Heart right ventricle (tissue), 16 donors: ENCODE results near the gene DIAPH3. TPM values are rescaled to one million over a fixed set of nuclear protein-coding genes. Genes with fewer than 3 reads are reported as not detected.

Source experiments
- ATAC-seq, 8 donors: fragments of 200-7000 bp; cut with Tn5 transposase; one replicate each; pipeline ENCODE4 v1.9.1; 2020; ENCODE audit warnings: mild to moderate bottlenecking in 8 of 8, moderate library complexity in 8 of 8, moderate number of reproducible peaks in 1 of 8
- DNase-seq, 2 donors: peaks; one replicate each; pipeline ENCODE4 v3.0.0-alpha.2; 2020
- H3K27ac ChIP-seq, 10 donors: fragments of 200-600 bp; sonication (generic) in 2 of 10; one replicate each; pipeline versions ENCODE4 v1.5.0 to v1.8.0; 2020 to 2022; ENCODE audit warnings: mild to moderate bottlenecking in 3 of 10
- H3K27me3 ChIP-seq, 7 donors: fragments of 200-600 bp; one replicate each; pipeline ENCODE4 v1.8.0; 2021 to 2022; ENCODE audit warnings: mild to moderate bottlenecking in 2 of 7
- H3K36me3 ChIP-seq, 9 donors: fragments of 200-600 bp; sonication (generic) in 1 of 9; one replicate each; pipeline versions ENCODE4 v1.5.0 to v1.8.0; 2020 to 2022; ENCODE audit warnings: mild to moderate bottlenecking in 2 of 9
- H3K4me1 ChIP-seq, 9 donors: fragments of 200-600 bp; sonication (generic) in 1 of 9; one replicate each; pipeline versions ENCODE4 v1.5.0 to v1.8.0; 2020 to 2022; ENCODE audit warnings: mild to moderate bottlenecking in 4 of 9
- H3K4me3 ChIP-seq, 10 donors: fragments of 200-600 bp; sonication (generic) in 2 of 10; one replicate each; pipeline versions ENCODE4 v1.5.0 to v1.8.0; 2020 to 2022; ENCODE audit warnings: mild to moderate bottlenecking in 7 of 10, moderate library complexity in 2 of 10
- H3K9me3 ChIP-seq, 11 donors: fragments of 200-600 bp in 10 of 11; sonication (generic) in 2 of 11; one replicate each; pipeline versions ENCODE4 v1.5.0 to v1.8.0; 2013 to 2022; ENCODE audit warnings: mild to moderate bottlenecking in 2 of 11, control low read depth in 1 of 11, moderate library complexity in 1 of 11
- CTCF ChIP-seq, 9 donors: fragments of 200-600 bp; sonication (generic) in 2 of 9; IDR thresholded peaks; one replicate each; pipeline versions ENCODE4 v1.5.0 to v1.8.0; 2021 to 2022; ENCODE audit warnings: antibody characterized with exemption in 9 of 9, mild to moderate bottlenecking in 5 of 9, moderate library complexity in 1 of 9
- WGBS, 2 donors: extraction: QIAGEN DNeasy Blood & Tissue Kit; methylation state at CpG; one replicate each; pipeline ENCODE4 v1.1.7; 2013; ENCODE audit warnings: inconsistent platforms in 1 of 2; 5-methylcytosine and 5-hydroxymethylcytosine counted together
- intact Hi-C, 10 donors: fragments of 100-400 bp; cut with DNase I; formaldehyde crosslinking; loops; one replicate each; pipeline versions ENCODE4 v1.11.1 to v1.14.2; 2022
- polyA plus RNA-seq, 2 donors: library from polyadenylated mRNA; stranded (reverse); fragments of 200-250 nt; gene quantifications; one replicate each; pipeline ENCODE4 v1.2.3, GENCODE V29; 2013
- total RNA-seq, 10 donors: library from RNA; stranded (reverse); fragmentation: NEBNext Ultra II Directional in 3 of 10; extraction: Animal tissue kit (Norgen Biotek cat#: 25700) in 3 of 10; gene quantifications; one replicate each; pipeline versions ENCODE4 v1.2.1 to v1.2.4, GENCODE V29; 2021 to 2023
- donor health status: Arrhythmogenic right ventricular cardiomyopathy.
- donor health status: ischemic (EF 13 %, LVEDD 7.1; RV severe dilation, severe dysfunction).
- donor health status: healthy with polysubstance abuse.
- donor health status: DM: no; HTN: yes; CAD: no.
- donor health status: DM: no; HTN: no; CAD: no.
- donor health status: ischemic (EF 25% LVEDD 6.9; RV normal size, moderate dysfunction).
- donor health status: ischemic (EF 25% LVEDD 5.7; RV mildly dilated, moderate dysfunction).
- donor health status: healthy.
- donor health status: DM: yes; HTN: yes; CAD: no.
- donor health status: Ischemic cardiomyopathy.
- donor health status: ischemic (EF 35%, LVEDD 5.7; RV mildly dilated, moderate dysfunction).
- donor health status: nonischemic (EF 11% LVEDD 7.7; RV severe dilation, severe dysfunction).
- donor health status: DM: yes; HTN: yes; CAD: no.
- donor health status: PGD.
- donor health status: ischemic (EF 29% LVEDD 5.4; RV normal size, mild dysfunction).
- donor health status: nonischemic (EF 23%, LVEDD 6.1; RV moderate dilation, normal function).

DIAPH3 gene
- total and polyA plus RNA-seq, 12 donors: 0.04 to 2.2 (median 0.19) TPM

DNA sequence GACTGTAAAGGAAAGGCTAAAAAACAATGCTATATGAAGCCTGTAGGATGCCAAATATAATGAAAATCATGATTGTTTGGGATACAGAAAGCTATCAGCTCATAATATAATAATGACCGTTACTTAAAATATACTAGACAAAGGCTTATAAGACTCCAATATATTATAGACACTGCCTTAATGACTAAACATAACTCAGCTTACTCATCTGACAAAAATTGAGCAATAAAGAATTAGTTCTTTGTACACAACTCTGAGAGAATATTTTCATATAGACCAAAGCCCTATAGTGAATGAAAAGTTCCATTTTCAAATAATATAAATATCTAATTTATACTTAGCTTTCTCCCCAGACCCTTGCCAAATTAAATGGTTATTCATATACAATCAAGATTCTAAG lies 283.3 kb downstream of the DIAPH3 start:
- Histone ChIP-seq H3K9me3 (no peaks in the 10 kb centered on the region), H3K27ac (no peak overlapping the region), H3K27me3 (no peaks in the 10 kb centered on the region), H3K4me1 (no peaks in the 10 kb centered on the region), H3K36me3 (no peaks in the 10 kb centered on the region), H3K4me3 (no peak overlapping the region)
- intact Hi-C loops: no loop called here
- WGBS, 2 donors: 66 to 82% methylated on average over 1 of the region's 1 CpG
- ATAC-seq (no peak), DNase-seq (no peak)
- no peak for TF ChIP-seq CTCF (IDR thresholded peaks at IDR 0.05)

GRCh38 chr13:59879281-59879680 lies 284.4 kb downstream of the DIAPH3 start:
- Histone ChIP-seq H3K27me3 (no peaks in the 10 kb centered on the region), H3K9me3 (no peaks in the 10 kb centered on the region), H3K27ac (no peak overlapping the region), H3K4me1 (no peaks in the 10 kb centered on the region), H3K36me3 (no peaks in the 10 kb centered on the region), H3K4me3 (no peak overlapping the region)
- DNase-seq (no peak), ATAC-seq (no peak)
- TF ChIP-seq CTCF (IDR thresholded peaks at IDR 0.05): no peak
- intact Hi-C loops: no loop called here
- WGBS, 2 donors: 62 to 76% methylated on average over 4 of the region's 4 CpGs

DNA sequence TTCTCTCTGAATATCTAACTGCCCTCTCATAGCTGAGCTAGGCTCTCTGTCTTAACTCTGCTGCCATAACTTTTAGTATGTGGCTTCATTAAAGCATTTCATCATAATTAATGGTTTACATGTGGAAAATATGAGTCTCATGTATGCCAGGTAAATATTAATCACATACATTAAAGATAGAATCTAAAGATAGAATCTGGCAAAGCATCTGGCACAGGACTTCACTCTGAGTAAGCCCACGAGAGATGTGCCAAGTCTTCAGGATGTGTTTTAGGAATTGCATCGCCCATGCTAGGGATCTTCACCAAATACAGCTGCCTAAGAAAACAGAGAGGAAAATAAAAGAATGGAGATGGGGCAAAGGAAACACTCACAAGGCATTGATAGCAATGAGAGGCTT lies 285.8 kb downstream of the DIAPH3 start:
- no peaks in the 10 kb centered on the region for H3K4me1 ChIP-seq
- H3K27me3 ChIP-seq: no peaks in the 10 kb centered on the region
- no peak overlapping the region for H3K4me3 ChIP-seq
- ATAC-seq (no peak), DNase-seq (no peak)
- WGBS, 2 donors: 80 to 81% methylated on average over 2 of the region's 2 CpGs
- no peak for TF ChIP-seq CTCF (IDR thresholded peaks at IDR 0.05)
- no peak overlapping the region for H3K27ac ChIP-seq
- no peaks in the 10 kb centered on the region for H3K9me3 ChIP-seq
- no peaks in the 10 kb centered on the region for H3K36me3 ChIP-seq
- intact Hi-C loops: no loop called here

- 87 to 94% methylated on average over 2 of the region's 2 CpGs for WGBS, 2 donors
- Histone ChIP-seq H3K9me3 (no peaks in the 10 kb centered on the region), H3K4me3 (no peak overlapping the region), H3K4me1 (no peaks in the 10 kb centered on the region), H3K36me3 (no peaks in the 10 kb centered on the region), H3K27ac (no peak overlapping the region), H3K27me3 (no peaks in the 10 kb centered on the region)
- ATAC-seq (no peak), DNase-seq (no peak)
- intact Hi-C loops: no loop called here
- no peak for TF ChIP-seq CTCF (IDR thresholded peaks at IDR 0.05)
These were observed 288.8 kb downstream of the DIAPH3 start for GRCh38 chr13:59874973-59875372.

- H3K27ac ChIP-seq: no peak overlapping the region
- H3K27me3 ChIP-seq: no peaks in the 10 kb centered on the region
- ATAC-seq (no peak), DNase-seq (no peak)
- WGBS, 2 donors: 96 to 97% methylated on average over 7 of the region's 7 CpGs
- TF ChIP-seq CTCF (IDR thresholded peaks at IDR 0.05): no peak
- no peaks in the 10 kb centered on the region for H3K36me3 ChIP-seq
- H3K4me1 ChIP-seq: no peaks in the 10 kb centered on the region
- H3K9me3 ChIP-seq: no peaks in the 10 kb centered on the region
- intact Hi-C loops: no loop called here
- no peak overlapping the region for H3K4me3 ChIP-seq
These were observed 289.9 kb downstream of the DIAPH3 start for GRCh38 chr13:59873856-59874255.
